ENCODE results near the gene RAB4B. TPM values are rescaled to one million over a fixed set of nuclear protein-coding genes. Genes with fewer than 3 reads are reported as not detected.
"Not testable (repeated sequence)": the region's sequence is repeated elsewhere in the genome, so short reads cannot be mapped to it uniquely, and the experiment has no call there.

RAB4B gene
- polyA plus RNA-seq, 1 donor: 9.0 TPM

- DNase-seq (ENCODE audit: low read depth): no peak
These were observed 2.5 kb downstream of the RAB4B start for GRCh38 chr19:40780582-40780981.

GRCh38 chr19:40781140-40781539 is 3.1 kb downstream of the RAB4B start:
- DNase-seq (ENCODE audit: low read depth): no peak

GRCh38 chr19:40783711-40784110 is 5.7 kb downstream of the RAB4B start:
- no peak for DNase-seq (ENCODE audit: low read depth)

- DNase-seq (ENCODE audit: low read depth): not testable (repeated sequence)
These were observed 6.1 kb downstream of the RAB4B start for GRCh38 chr19:40784146-40784545.

- DNase-seq (ENCODE audit: low read depth): no peak
These were observed 7.5 kb downstream of the RAB4B start for GRCh38 chr19:40785526-40785925.

GRCh38 chr19:40786060-40787037 is 8.3 kb downstream of the RAB4B start:
- no peak for DNase-seq (ENCODE audit: low read depth)

- DNase-seq (ENCODE audit: low read depth): no peak
These were observed 13.3 kb downstream of the RAB4B start for GRCh38 chr19:40791349-40791748.

GRCh38 chr19:40791996-40792395 is 13.9 kb downstream of the RAB4B start:
- no peak for DNase-seq (ENCODE audit: low read depth)

- no peak for DNase-seq (ENCODE audit: low read depth)
These were observed 19.3 kb downstream of the RAB4B start for GRCh38 chr19:40797166-40797962.

GRCh38 chr19:40797963-40798682 is 20.1 kb downstream of the RAB4B start:
- DNase-seq (ENCODE audit: low read depth): no peak

- DNase-seq (ENCODE audit: low read depth): peak; percentile 95
These were observed 20.9 kb downstream of the RAB4B start, which contains the start of gene EGLN2 for GRCh38 chr19:40798683-40799557. EGLN2 (plus strand) TSS chr19:40799191; CDS start chr19:40800573, 1,382 bp downstream.

- DNase-seq (ENCODE audit: low read depth): no peak
These were observed 21.7 kb downstream of the RAB4B start for GRCh38 chr19:40799558-40800338.

- DNase-seq (ENCODE audit: low read depth): no peak
These were observed 22.4 kb downstream of the RAB4B start for GRCh38 chr19:40800339-40800996.

GRCh38 chr19:40800997-40801377 is 22.9 kb downstream of the RAB4B start:
- no peak for DNase-seq (ENCODE audit: low read depth)

GRCh38 chr19:40801426-40802299 is 23.6 kb downstream of the RAB4B start:
- DNase-seq (ENCODE audit: low read depth): no peak

- no peak for DNase-seq (ENCODE audit: low read depth)
These were observed 24.5 kb downstream of the RAB4B start for GRCh38 chr19:40802300-40803169.

- no peak for DNase-seq (ENCODE audit: low read depth)
These were observed 25.3 kb downstream of the RAB4B start for GRCh38 chr19:40803170-40803856.
